ENCODE results near the gene RETREG1.
"Not testable (repeated sequence)": the region's sequence is repeated elsewhere in the genome, so short reads cannot be mapped to it uniquely, and the experiment has no call there.

Gene RETREG1

GRCh38 chr5:16661713-16662112 lies 44.9 kb upstream of the RETREG1 start:
- peaks cover 24% of the 10 kb centered on the region for H3K36me3 Mint-ChIP-seq (ENCODE audit: low read depth)
- H3K4me3 Mint-ChIP-seq, result no peak overlapping the region
- H3K27me3 Mint-ChIP-seq (ENCODE audit: low read depth), result no peaks in the 10 kb centered on the region
- peaks cover under 1% of the 10 kb centered on the region for H3K9me3 Mint-ChIP-seq
- TF ChIP-seq CTCF (IDR thresholded peaks at IDR 0.05; ENCODE audit: unreplicated experiment in 3 of 3), result no peak
- peaks cover 35% of the 10 kb centered on the region for H3K4me1 Mint-ChIP-seq
- no peak overlapping the region for H3K27ac Mint-ChIP-seq

- H3K9me3 Mint-ChIP-seq, result peaks cover 4% of the 10 kb centered on the region
- peaks cover 28% of the 10 kb centered on the region for H3K4me1 Mint-ChIP-seq
- H3K36me3 Mint-ChIP-seq (ENCODE audit: low read depth), result peaks cover 21% of the 10 kb centered on the region
- H3K27me3 Mint-ChIP-seq (ENCODE audit: low read depth), result no peaks in the 10 kb centered on the region
- H3K27ac Mint-ChIP-seq, result no peak overlapping the region
- H3K4me3 Mint-ChIP-seq, result no peak overlapping the region
- no peak for TF ChIP-seq CTCF (IDR thresholded peaks at IDR 0.05; ENCODE audit: unreplicated experiment in 3 of 3)
Observed at GRCh38 chr5:16660982-16661381, 44.2 kb upstream of the RETREG1 start.

GRCh38 chr5:16659536-16659935 lies 42.7 kb upstream of the RETREG1 start:
- Mint-ChIP-seq H3K4me3 (no peak overlapping the region), H3K27ac (no peak overlapping the region), H3K27me3 (ENCODE audit: low read depth) (no peaks in the 10 kb centered on the region), H3K36me3 (ENCODE audit: low read depth) (peaks cover 9% of the 10 kb centered on the region), H3K9me3 (peaks cover 4% of the 10 kb centered on the region), H3K4me1 (peaks cover 15% of the 10 kb centered on the region)
- no peak for TF ChIP-seq CTCF (IDR thresholded peaks at IDR 0.05; ENCODE audit: unreplicated experiment in 3 of 3)

GRCh38 chr5:16656561-16657191 lies 39.9 kb upstream of the RETREG1 start:
- Mint-ChIP-seq H3K27me3 (ENCODE audit: low read depth) (no peaks in the 10 kb centered on the region), H3K9me3 (peaks cover 4% of the 10 kb centered on the region), H3K4me1 (peaks cover 7% of the 10 kb centered on the region), H3K4me3 (no peak overlapping the region), H3K27ac (no peak overlapping the region), H3K36me3 (ENCODE audit: low read depth) (no peaks in the 10 kb centered on the region)
- TF ChIP-seq CTCF (IDR thresholded peaks at IDR 0.05; ENCODE audit: unreplicated experiment in 3 of 3), result no peak

GRCh38 chr5:16654647-16655334 lies 38.0 kb upstream of the RETREG1 start:
- TF ChIP-seq CTCF (IDR thresholded peaks at IDR 0.05; ENCODE audit: unreplicated experiment in 3 of 3), result no peak
- no peak overlapping the region for H3K4me3 Mint-ChIP-seq
- no peaks in the 10 kb centered on the region for H3K27me3 Mint-ChIP-seq (ENCODE audit: low read depth)
- H3K9me3 Mint-ChIP-seq, result peaks cover 10% of the 10 kb centered on the region
- H3K4me1 Mint-ChIP-seq, result peaks cover under 1% of the 10 kb centered on the region
- H3K36me3 Mint-ChIP-seq (ENCODE audit: low read depth), result no peaks in the 10 kb centered on the region
- H3K27ac Mint-ChIP-seq, result no peak overlapping the region

- H3K36me3 Mint-ChIP-seq (ENCODE audit: low read depth); H3K27ac Mint-ChIP-seq; H3K27me3 Mint-ChIP-seq (ENCODE audit: low read depth); H3K4me1 Mint-ChIP-seq; H3K4me3 Mint-ChIP-seq: not testable (repeated sequence)
- H3K9me3 Mint-ChIP-seq, result peaks cover 24% of the 10 kb centered on the region
Observed at GRCh38 chr5:16648739-16649138, 31.9 kb upstream of the RETREG1 start.
